8988T (cell line): ENCODE measurements around the gene ADGRV1.
"Not testable (repeated sequence)": the region's sequence is repeated elsewhere in the genome, so short reads cannot be mapped to it uniquely, and the experiment has no call there.

Experiments
- DNase-seq: peaks from one replicate; pipeline ENCODE4 v3.0.0; 2011

ADGRV1 gene

GRCh38 chr5:91007780-91008402 lies 449.3 kb downstream of the ADGRV1 start:
- DNase-seq, result no peak

GRCh38 chr5:91010090-91010489 lies 451.5 kb downstream of the ADGRV1 start:
- no peak for DNase-seq

- DNase-seq, result no peak
Measured at GRCh38 chr5:91011029-91011428, 452.4 kb downstream of the ADGRV1 start.

- DNase-seq, result not testable (repeated sequence)
Measured at GRCh38 chr5:91012867-91013266, 454.3 kb downstream of the ADGRV1 start.

- DNase-seq, result no peak
Measured at GRCh38 chr5:91016322-91016721, 457.7 kb downstream of the ADGRV1 start.

- DNase-seq, result no peak
Measured at GRCh38 chr5:91016954-91017700, 458.5 kb downstream of the ADGRV1 start.

GRCh38 chr5:91018200-91018599 lies 459.6 kb downstream of the ADGRV1 start:
- DNase-seq, result no peak

GRCh38 chr5:91018712-91019371 lies 460.2 kb downstream of the ADGRV1 start:
- DNase-seq, result no peak

- DNase-seq, result no peak
Measured at GRCh38 chr5:91020065-91020800, 461.6 kb downstream of the ADGRV1 start.

GRCh38 chr5:91022518-91022917 lies 463.9 kb downstream of the ADGRV1 start:
- DNase-seq, result no peak

- DNase-seq, result no peak
Measured at GRCh38 chr5:91024206-91024605, 465.6 kb downstream of the ADGRV1 start.

GRCh38 chr5:91024727-91025126 lies 466.1 kb downstream of the ADGRV1 start:
- no peak for DNase-seq

GRCh38 chr5:91025449-91025848 lies 466.9 kb downstream of the ADGRV1 start:
- no peak for DNase-seq

- DNase-seq, result no peak
Measured at GRCh38 chr5:91025956-91026355, 467.4 kb downstream of the ADGRV1 start.

GRCh38 chr5:91026466-91026865 lies 467.9 kb downstream of the ADGRV1 start:
- DNase-seq, result no peak

GRCh38 chr5:91027405-91028139 lies 469.0 kb downstream of the ADGRV1 start:
- no peak for DNase-seq

- no peak for DNase-seq
Measured at GRCh38 chr5:91028499-91028956, 469.9 kb downstream of the ADGRV1 start.

GRCh38 chr5:91030521-91031401 lies 472.2 kb downstream of the ADGRV1 start:
- DNase-seq, result no peak

- no peak for DNase-seq
Measured at GRCh38 chr5:91031402-91031752, 472.8 kb downstream of the ADGRV1 start.

GRCh38 chr5:91032125-91032524 lies 473.5 kb downstream of the ADGRV1 start:
- no peak for DNase-seq

GRCh38 chr5:91033370-91033769 lies 474.8 kb downstream of the ADGRV1 start:
- DNase-seq, result no peak
